Activated CD8-positive, alpha-beta memory T cell treated with anti-CD3 and anti-CD28 coated beads, Interleukin-2, amount 50 U/mL, for 1 hour (primary cell): Measurements from ENCODE around the gene S1PR4.
"Not testable (repeated sequence)": the region's sequence is repeated elsewhere in the genome, so short reads cannot be mapped to it uniquely, and the experiment has no call there.

Experiments used
- DNase-seq: peaks from one replicate; pipeline ENCODE4 v3.0.0-alpha.2; 2020; ENCODE audit errors: extremely low read depth

Gene S1PR4

GRCh38 chr19:3220576-3220975 lies 42.0 kb downstream of the S1PR4 start:
- no peak for DNase-seq

- DNase-seq, result not testable (repeated sequence)
Measured at GRCh38 chr19:3221576-3221975, 43.0 kb downstream of the S1PR4 start.

- DNase-seq, result no peak
Measured at GRCh38 chr19:3222709-3223108, 44.1 kb downstream of the S1PR4 start.

GRCh38 chr19:3224346-3225168 lies 46.0 kb downstream of the S1PR4 start, which contains the start of gene CELF5:
TSS of gene CELF5 (plus strand) at chr19:3224661. CDS start at chr19:3224740, 79 bp downstream.
- no peak for DNase-seq

GRCh38 chr19:3225169-3225485 lies 46.6 kb downstream of the S1PR4 start:
- no peak for DNase-seq

GRCh38 chr19:3225677-3226093 lies 47.1 kb downstream of the S1PR4 start:
- no peak for DNase-seq

GRCh38 chr19:3227054-3227626 lies 48.6 kb downstream of the S1PR4 start:
- DNase-seq, result no peak

GRCh38 chr19:3229346-3229743 lies 50.8 kb downstream of the S1PR4 start:
- DNase-seq, result no peak
